Retinal pigment epithelial cell (primary cell): Measurements from ENCODE around the gene BFSP1.

Experiments
- DNase-seq: peaks from one replicate; pipeline ENCODE4 v3.0.0-alpha.2; 2010; ENCODE audit warnings: low read depth
- H3K4me3 ChIP-seq: 2 replicates; pipeline ENCODE4 v1.5.1; 2011; ENCODE audit warnings: mild to moderate bottlenecking, low read length, control low read depth, moderate library complexity
- CTCF ChIP-seq: conservative IDR thresholded peaks from 2 replicates; pipeline ENCODE4 v1.5.1; 2011; ENCODE audit warnings: low read depth, low read length, control low read depth, inconsistent platforms

Gene BFSP1

GRCh38 chr20:17469246-17470030 is 61.7 kb downstream of the BFSP1 start:
- no peak for DNase-seq
- no peak for TF ChIP-seq CTCF
- no peak overlapping the region for H3K4me3 ChIP-seq

GRCh38 chr20:17468073-17468840 is 62.9 kb downstream of the BFSP1 start:
- H3K4me3 ChIP-seq: no peak overlapping the region
- TF ChIP-seq CTCF: no peak

GRCh38 chr20:17467120-17467655 is 64.0 kb downstream of the BFSP1 start:
- no peak overlapping the region for H3K4me3 ChIP-seq
- TF ChIP-seq CTCF: no peak
- no peak for DNase-seq

More at GRCh38 chr20:17468073-17468840, 62.9 kb downstream of the BFSP1 start:
- DNase-seq: no peak

GRCh38 chr20:17466641-17467040 is 64.5 kb downstream of the BFSP1 start:
- no peak for DNase-seq
- no peak overlapping the region for H3K4me3 ChIP-seq
- no peak for TF ChIP-seq CTCF

GRCh38 chr20:17465236-17465635 is 65.9 kb downstream of the BFSP1 start:
- no peak for DNase-seq
- no peak for TF ChIP-seq CTCF
- no peak overlapping the region for H3K4me3 ChIP-seq

- no peak overlapping the region for H3K4me3 ChIP-seq
- TF ChIP-seq CTCF: no peak
- no peak for DNase-seq
Measured at GRCh38 chr20:17463711-17464110, 67.5 kb downstream of the BFSP1 start.
